ENCODE results near the gene TLL2.

DNA sequence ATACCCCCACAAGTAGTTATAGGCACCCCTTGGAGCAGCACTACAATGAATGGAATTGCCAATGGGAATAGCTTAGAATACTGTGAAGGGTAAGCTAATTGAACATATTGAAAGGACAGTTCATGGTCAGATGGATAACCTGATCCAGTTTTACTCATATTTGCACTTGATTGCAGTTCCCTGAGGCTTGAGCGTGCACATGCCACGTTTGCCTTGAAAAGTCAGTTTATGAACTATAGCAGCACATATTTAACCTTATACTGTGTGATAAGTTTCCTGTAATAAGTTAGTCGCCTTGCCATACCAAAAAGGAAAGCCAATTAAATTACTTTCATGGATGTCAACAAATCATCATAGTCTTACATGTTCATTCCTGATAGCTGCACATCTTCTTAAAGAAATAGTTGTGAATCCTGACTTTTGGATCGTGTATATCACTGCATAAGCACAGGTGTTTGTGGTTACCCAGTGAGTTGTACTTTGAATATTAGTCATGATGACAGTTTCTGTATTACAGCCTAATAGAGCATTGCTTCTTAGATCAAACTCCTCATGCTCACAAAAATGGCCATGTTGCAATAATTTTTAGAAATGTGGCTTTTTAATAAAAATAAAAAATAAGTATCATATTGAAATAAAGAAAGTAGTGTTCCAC lies 187.9 kb downstream of the TLL2 start:
- TF ChIP-seq POLR2A (IDR thresholded peaks at IDR 0.05; ENCODE audit: low read depth, low read length) (no peak), TAF1 (IDR thresholded peaks at IDR 0.05; ENCODE audit: borderline replicate concordance, low read depth, low read length) (no peak)

Measured in GM12892 (cell line).